OCI-LY3 (cell line): Measurements from ENCODE around the gene RPS19.

Source experiments
- CTCF ChIP-seq: fragments of 200-600, 300-600 bp; sonication (generic); IDR thresholded peaks from 2 replicates; pipeline ENCODE4 v1.5.1; 2014; ENCODE audit warnings: antibody characterized with exemption, low read length, low read depth
- EZH2phosphoT487 ChIP-seq: fragments of 200-600 bp; shearing (Covaris generic); IDR thresholded peaks from 2 replicates; pipeline ENCODE4 v1.6.1; 2018; ENCODE audit warnings: antibody characterized with exemption, mixed run types, low read depth

- TF ChIP-seq CTCF (no peak), EZH2phosphoT487 (no peak)
Measured at GRCh38 chr19:41864374-41864773, 4.3 kb downstream of the RPS19 start.
